Activated CD8-positive, alpha-beta T cell treated with anti-CD3 and anti-CD28 coated beads, Interleukin-2, amount 10 ng/mL, durations not matched to agents 7 days and 5 days (primary cell): Measurements from ENCODE around the gene RNF157. TPM values are rescaled to one million over a fixed set of nuclear protein-coding genes. Genes with fewer than 3 reads are reported as not detected.
"Not testable (repeated sequence)": the region's sequence is repeated elsewhere in the genome, so short reads cannot be mapped to it uniquely, and the experiment has no call there.

Source experiments
- ATAC-seq: fragments of 150-1000 bp; cut with Tn5 transposase; one replicate; pipeline ENCODE4 v1.10.0; 2021; ENCODE audit warnings: moderate library complexity
- CTCF ChIA-PET: fragments of 350-600 bp; sonication (Branson Sonifier 250); formaldehyde crosslinking; loops from one replicate; lab custom pipeline; 2021; ENCODE audit warnings: antibody characterized with exemption; lab: Charles Lee
- POLR2A ChIA-PET: fragments of 350-600 bp; sonication (Branson Sonifier 250); formaldehyde crosslinking; loops from one replicate; lab custom pipeline; 2021; ENCODE audit warnings: antibody characterized with exemption; lab: Charles Lee
- DNase-seq: peaks from one replicate; pipeline ENCODE4 v3.0.0-alpha.2; 2020
- H3K27ac Mint-ChIP-seq: one replicate; pipeline ENCODE4 v1.8.0; 2021; ENCODE audit warnings: mild to moderate bottlenecking, mixed read lengths
- H3K27me3 Mint-ChIP-seq: one replicate; pipeline ENCODE4 v1.8.0; 2021; ENCODE audit warnings: low read depth, mixed read lengths
- H3K36me3 Mint-ChIP-seq: one replicate; pipeline ENCODE4 v1.8.0; 2021; ENCODE audit warnings: low read depth, mixed read lengths
- H3K4me1 Mint-ChIP-seq: one replicate; pipeline ENCODE4 v1.8.0; 2021; ENCODE audit warnings: low read depth, mixed read lengths
- H3K4me3 Mint-ChIP-seq: one replicate; pipeline ENCODE4 v1.8.0; 2021; ENCODE audit warnings: mild to moderate bottlenecking, mixed read lengths
- H3K9me3 Mint-ChIP-seq: one replicate; pipeline ENCODE4 v1.8.0; 2022; ENCODE audit warnings: mixed read lengths; ENCODE audit not compliant: insufficient read depth
- total RNA-seq, 2 experiments: library from RNA; stranded (reverse); gene quantifications; one replicate each; pipeline ENCODE4 v1.2.3, GENCODE V29; 2021

The RNF157 gene
- total RNA-seq, 2 experiments from 2014 or later = 150 to 165 TPM

DNA sequence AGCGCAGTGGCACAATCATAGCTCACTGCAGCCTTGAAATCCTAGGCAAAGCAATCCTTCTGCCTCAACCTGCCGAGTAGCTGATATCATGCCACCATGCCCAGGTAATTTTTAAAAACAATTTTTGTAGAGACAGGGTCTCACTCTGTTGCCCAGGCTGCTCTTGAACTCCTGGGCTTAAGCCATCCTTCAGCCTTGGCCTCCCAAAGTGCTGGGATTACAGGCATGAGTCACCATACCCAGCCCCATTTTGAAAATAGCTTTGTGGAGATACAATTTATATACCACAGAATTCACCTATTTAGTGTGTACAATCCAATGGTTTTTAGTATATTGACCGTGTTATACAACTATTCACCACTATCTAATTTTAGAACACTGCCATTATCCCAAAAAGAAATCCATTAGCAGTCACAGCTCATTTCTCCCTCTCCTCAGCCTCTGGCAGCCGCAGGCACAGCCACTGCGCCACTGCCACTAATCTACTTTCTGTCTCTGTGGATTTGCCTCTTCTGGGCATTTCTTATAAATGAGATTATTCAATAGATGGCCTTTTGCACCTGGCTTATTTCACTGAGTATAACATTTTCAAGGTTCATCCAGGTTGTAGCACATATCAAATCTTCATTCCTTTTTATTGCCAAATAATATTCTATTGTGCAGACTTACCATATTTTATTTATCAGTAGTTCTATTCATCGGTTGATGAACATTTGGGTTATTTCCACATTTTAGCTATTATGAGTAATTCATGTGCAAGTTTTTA lies 6.5 kb downstream of the RNF157 start:
- Mint-ChIP-seq H3K36me3 (peaks cover 72% of the 10 kb centered on the region), H3K27me3 (no peaks in the 10 kb centered on the region), H3K9me3 (no peaks in the 10 kb centered on the region), H3K4me1 (peaks cover 70% of the 10 kb centered on the region), H3K27ac (no peak overlapping the region), H3K4me3 (no peak overlapping the region)
- CTCF ChIA-PET = interaction anchor here (0.8 to 1.7 kb wide), 4 partner anchors 42 to 53 kb away, joined by 3 to 5 read pairs (median 4); no protein-coding TSS in a partner anchor
- ATAC-seq (no peak), DNase-seq (no peak)
- POLR2A ChIA-PET = interaction anchor here (0.6 to 1.6 kb wide), 3 partner anchors 23 to 38 kb away, joined by 3 read pairs; no protein-coding TSS in a partner anchor

DNA sequence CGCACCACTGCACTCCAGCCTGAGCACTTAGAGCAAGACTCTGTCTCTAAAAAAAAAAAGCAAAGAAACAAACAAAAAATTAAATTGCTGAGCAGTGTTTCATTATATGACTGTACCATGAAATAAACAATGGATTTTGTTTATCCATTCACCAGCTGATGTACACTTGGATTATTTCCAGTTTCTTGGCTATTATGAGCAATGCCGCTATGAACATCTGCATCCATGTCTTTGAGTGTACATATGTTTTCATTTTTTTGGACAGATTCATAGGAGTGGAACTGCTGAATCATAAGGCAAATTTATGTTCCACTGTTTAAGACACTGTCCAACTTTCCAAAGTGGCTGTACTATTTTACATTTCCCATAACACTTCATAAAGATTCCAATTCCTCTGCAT lies 8.0 kb downstream of the RNF157 start:
- Mint-ChIP-seq H3K4me1 (peaks cover 61% of the 10 kb centered on the region), H3K9me3 (no peaks in the 10 kb centered on the region), H3K27me3 (no peaks in the 10 kb centered on the region), H3K4me3 (no peak overlapping the region), H3K36me3 (peaks cover 66% of the 10 kb centered on the region), H3K27ac (no peak overlapping the region)
- ATAC-seq (no peak), DNase-seq (no peak)
- CTCF ChIA-PET = interaction anchor here (1.1 kb wide), 1 partner anchor 11 kb away, joined by 3 read pairs; no protein-coding TSS in a partner anchor
- POLR2A ChIA-PET = no interaction called here

DNA sequence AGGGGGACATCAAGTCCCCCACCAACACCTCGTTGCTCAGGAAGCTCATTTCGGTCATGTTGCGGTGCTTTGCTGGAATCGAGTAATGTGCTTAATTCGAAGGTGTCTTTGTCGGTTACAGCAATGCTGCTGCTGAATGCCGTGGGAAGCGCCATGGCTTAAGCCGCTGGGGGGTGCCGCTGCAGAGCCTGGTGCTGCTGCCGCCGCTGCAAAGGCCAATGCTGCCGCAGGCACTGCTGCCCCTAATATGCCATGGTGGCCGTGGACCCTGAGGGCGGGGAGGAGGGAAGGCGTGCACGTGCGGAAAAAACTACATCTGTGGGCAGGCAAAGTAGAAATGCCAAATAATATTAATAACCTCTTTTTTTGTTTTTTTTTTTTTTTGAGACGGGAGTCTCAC lies 13.5 kb downstream of the RNF157 start:
- Mint-ChIP-seq H3K4me1 (peaks cover 38% of the 10 kb centered on the region), H3K36me3 (peaks cover 58% of the 10 kb centered on the region)
- H3K4me3 Mint-ChIP-seq, H3K27ac Mint-ChIP-seq, CTCF ChIA-PET, H3K27me3 Mint-ChIP-seq, DNase-seq, ATAC-seq, H3K9me3 Mint-ChIP-seq: not testable (repeated sequence)
- POLR2A ChIA-PET = interaction anchor here (0.8 kb wide), 1 partner anchor 10 kb away, joined by 3 read pairs; no protein-coding TSS in a partner anchor

- H3K4me3 Mint-ChIP-seq, H3K27ac Mint-ChIP-seq, H3K9me3 Mint-ChIP-seq, ATAC-seq, POLR2A ChIA-PET, DNase-seq, H3K27me3 Mint-ChIP-seq, CTCF ChIA-PET: not testable (repeated sequence)
- H3K36me3 Mint-ChIP-seq = peaks cover 56% of the 10 kb centered on the region
- H3K4me1 Mint-ChIP-seq = peaks cover 34% of the 10 kb centered on the region
These were observed 14.8 kb downstream of the RNF157 start for GRCh38 chr17:76225373-76226086.

- ChIA-PET POLR2A (no interaction called here), CTCF (interaction anchor here (1.1 kb wide), 1 partner anchor 12 kb away, joined by 3 read pairs; no protein-coding TSS in a partner anchor)
- ATAC-seq (no peak), DNase-seq (no peak)
- no peak overlapping the region for H3K27ac Mint-ChIP-seq
- no peak overlapping the region for H3K4me3 Mint-ChIP-seq
- peaks cover 47% of the 10 kb centered on the region for H3K36me3 Mint-ChIP-seq
- no peaks in the 10 kb centered on the region for H3K9me3 Mint-ChIP-seq
- no peaks in the 10 kb centered on the region for H3K27me3 Mint-ChIP-seq
- H3K4me1 Mint-ChIP-seq = peaks cover 32% of the 10 kb centered on the region
These were observed 16.5 kb downstream of the RNF157 start for GRCh38 chr17:76223802-76224201.

DNA sequence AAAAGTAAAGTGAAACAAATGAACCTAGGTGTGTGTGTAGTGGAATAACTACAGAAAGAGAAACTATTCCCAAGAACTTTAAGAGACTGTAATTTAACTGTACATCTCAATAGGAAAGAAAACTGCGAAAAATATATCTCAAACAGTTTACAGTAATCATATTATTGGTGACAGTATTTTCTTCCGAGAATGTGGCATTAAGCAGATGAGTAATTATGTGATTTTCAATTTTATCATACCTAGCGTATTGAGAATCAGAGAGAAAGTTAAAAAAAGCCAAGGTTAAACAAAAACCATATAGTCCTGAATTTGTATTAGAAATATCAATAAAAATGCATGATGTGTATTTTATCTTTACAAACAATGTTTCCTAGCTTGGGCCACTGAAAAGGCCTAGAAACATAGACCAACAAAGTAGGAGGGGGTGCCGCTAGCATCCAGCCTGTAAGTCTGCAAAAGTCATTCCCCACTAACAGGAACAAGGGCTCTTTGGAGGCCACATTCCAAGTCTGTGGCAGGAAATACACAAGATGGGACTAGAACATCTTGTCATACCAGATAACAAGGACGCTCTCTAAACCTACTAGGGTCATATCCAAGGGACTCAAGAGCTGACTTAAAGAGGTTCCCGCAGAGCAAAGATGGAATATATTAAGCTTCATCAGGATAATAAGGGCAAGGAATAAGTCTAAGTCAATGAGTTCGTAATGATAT lies 20.5 kb downstream of the RNF157 start:
- ChIA-PET CTCF (interaction anchor here (0.8 to 1.2 kb wide), 2 partner anchors 27 to 38 kb away, joined by 3 read pairs; no protein-coding TSS in a partner anchor), POLR2A (interaction anchor here (1.4 kb wide), 1 partner anchor 27 kb away, joined by 3 read pairs; no protein-coding TSS in a partner anchor)
- DNase-seq (no peak), ATAC-seq (no peak)
- Mint-ChIP-seq H3K4me1 (peaks cover 37% of the 10 kb centered on the region), H3K9me3 (no peaks in the 10 kb centered on the region), H3K36me3 (peaks cover 43% of the 10 kb centered on the region), H3K4me3 (no peak overlapping the region), H3K27me3 (no peaks in the 10 kb centered on the region), H3K27ac (no peak overlapping the region)

DNA sequence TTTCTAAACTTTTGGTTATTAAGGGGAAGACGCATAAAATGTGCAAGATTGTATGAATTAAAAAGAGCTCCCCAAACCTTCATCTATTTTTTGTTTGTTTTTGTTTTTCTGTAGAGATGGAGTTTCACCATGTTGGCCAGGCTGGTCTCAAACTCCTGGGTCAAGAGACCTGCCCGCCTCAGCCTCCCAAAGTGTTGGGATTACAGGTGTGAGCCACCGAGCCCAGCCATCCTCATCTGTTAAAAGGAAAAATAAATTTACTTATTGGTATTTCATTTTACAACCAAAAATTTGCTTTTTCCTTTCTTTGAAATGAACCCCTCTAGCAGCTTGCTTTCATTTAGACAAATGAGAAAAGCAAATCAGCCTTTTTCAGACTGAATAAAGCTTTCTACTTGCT lies 23.2 kb downstream of the RNF157 start:
- no peak overlapping the region for H3K27ac Mint-ChIP-seq
- no peak for DNase-seq
- no peaks in the 10 kb centered on the region for H3K9me3 Mint-ChIP-seq
- no peak overlapping the region for H3K4me3 Mint-ChIP-seq
- no peak for ATAC-seq
- no peaks in the 10 kb centered on the region for H3K27me3 Mint-ChIP-seq
- ChIA-PET CTCF (interaction anchor here (0.9 to 2.2 kb wide), 9 partner anchors 9 to 181 kb away, joined by 3 to 8 read pairs (median 5); no protein-coding TSS in a partner anchor), POLR2A (interaction anchor here (1.1 to 1.4 kb wide), 3 partner anchors 40 to 54 kb away, joined by 3 to 6 read pairs (median 3); no protein-coding TSS in a partner anchor)
- peaks cover 46% of the 10 kb centered on the region for H3K4me1 Mint-ChIP-seq
- H3K36me3 Mint-ChIP-seq = peaks cover 54% of the 10 kb centered on the region

DNA sequence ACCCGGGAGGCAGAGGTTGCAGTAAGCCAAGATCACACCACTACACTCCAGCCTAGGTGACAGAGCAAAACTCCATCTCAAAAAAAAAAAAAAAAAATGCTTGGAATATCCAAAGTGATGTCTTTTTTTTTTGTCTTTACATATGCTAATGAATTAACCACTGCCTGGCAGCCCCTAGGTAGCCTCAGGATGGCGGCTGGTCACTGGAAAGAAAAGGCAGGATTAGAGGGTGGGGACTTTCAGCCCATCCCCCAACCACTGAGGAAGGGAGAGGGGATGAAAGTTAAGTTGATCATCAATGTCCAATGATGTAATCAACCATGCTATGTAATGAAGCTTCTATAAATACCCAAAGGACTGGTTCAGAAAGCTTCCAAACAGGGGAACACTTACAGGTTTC lies 26.8 kb downstream of the RNF157 start:
- Mint-ChIP-seq H3K36me3 (peaks cover 72% of the 10 kb centered on the region), H3K4me3 (no peak overlapping the region), H3K27me3 (no peaks in the 10 kb centered on the region), H3K9me3 (no peaks in the 10 kb centered on the region), H3K27ac (no peak overlapping the region), H3K4me1 (peaks cover 65% of the 10 kb centered on the region)
- ATAC-seq (no peak), DNase-seq (no peak)
- CTCF ChIA-PET = interaction anchor here (1.4 kb wide), 2 partner anchors 15 to 92 kb away, joined by 3 to 5 read pairs; no protein-coding TSS in a partner anchor
- POLR2A ChIA-PET = no interaction called here

- Mint-ChIP-seq H3K4me1 (peaks cover 75% of the 10 kb centered on the region), H3K36me3 (peaks cover 83% of the 10 kb centered on the region), H3K9me3 (no peaks in the 10 kb centered on the region), H3K27me3 (no peaks in the 10 kb centered on the region), H3K27ac (peak overlapping the region; percentile 74), H3K4me3 (peak overlapping the region; percentile 15)
- peak; percentile 50 for DNase-seq
- ATAC-seq = peak; percentile 67
- ChIA-PET CTCF (interaction anchor here (0.7 to 5.1 kb wide), 15 partner anchors 9 to 87 kb away, joined by 3 to 27 read pairs (median 4); no protein-coding TSS in a partner anchor), POLR2A (interaction anchor here (0.9 to 4.9 kb wide), 12 partner anchors 9 to 63 kb away, joined by 3 to 46 read pairs (median 7); partner anchors contain the start of gene UBALD2)
These were observed 32.2 kb downstream of the RNF157 start for GRCh38 chr17:76208120-76208519.

DNA sequence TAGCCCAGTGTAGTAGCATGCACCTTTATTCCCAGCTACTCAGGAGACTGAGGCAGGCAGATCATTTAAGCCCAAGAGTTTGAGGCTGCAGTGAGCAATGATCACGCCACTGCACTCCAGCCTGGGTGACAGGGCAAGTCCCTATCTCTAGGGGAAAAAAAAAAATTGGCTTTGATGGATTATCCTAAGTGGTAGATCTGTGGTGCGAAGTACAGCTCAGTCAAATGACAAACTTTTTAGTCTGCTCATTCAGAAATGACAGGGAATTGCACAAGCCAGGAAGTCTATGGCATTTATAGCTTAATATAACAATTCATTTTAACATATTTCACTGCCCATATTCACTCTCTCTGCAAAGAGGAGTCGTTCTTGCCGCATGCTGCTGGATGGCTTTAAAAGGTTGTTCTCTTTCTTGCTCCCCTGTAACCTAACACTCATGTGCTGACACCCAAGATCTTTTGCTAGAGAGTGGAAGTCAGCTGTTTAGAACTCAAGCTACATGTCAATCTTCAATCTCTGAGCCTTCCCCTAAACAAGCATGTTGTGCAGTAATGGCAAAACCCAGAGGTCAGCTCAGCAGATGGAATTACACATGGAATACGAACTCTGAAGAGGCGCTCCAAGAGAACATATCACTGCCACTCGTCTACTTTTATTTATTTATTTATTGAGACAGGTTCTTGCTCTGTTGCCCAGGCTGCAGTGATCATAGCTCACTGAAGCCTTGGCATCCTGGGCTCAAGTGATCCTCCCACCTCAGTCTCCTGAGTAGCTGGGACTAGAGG lies 32.8 kb downstream of the RNF157 start:
- CTCF ChIA-PET = interaction anchor here (0.7 to 5.1 kb wide), 13 partner anchors 8 to 86 kb away, joined by 3 to 27 read pairs (median 4); no protein-coding TSS in a partner anchor
- Mint-ChIP-seq H3K9me3 (no peaks in the 10 kb centered on the region), H3K4me3 (no peak overlapping the region), H3K27ac (peak overlapping the region; percentile 74), H3K4me1 (peaks cover 70% of the 10 kb centered on the region), H3K27me3 (no peaks in the 10 kb centered on the region), H3K36me3 (peaks cover 82% of the 10 kb centered on the region)
- DNase-seq (no peak), ATAC-seq (peak; percentile 28)
- POLR2A ChIA-PET = interaction anchor here (0.7 to 4.9 kb wide), 13 partner anchors 8 to 246 kb away, joined by 3 to 46 read pairs (median 7); partner anchors contain the start of gene UBALD2
